NT2/D1 (cell line): Measurements from ENCODE around the gene LRPPRC.

ENCODE experiments used
- SUZ12 ChIP-seq: IDR thresholded peaks from 2 replicates; pipeline ENCODE4 v1.6.1; 2011; ENCODE audit not compliant: insufficient read length, insufficient read depth; ENCODE audit errors: extremely low read depth
- YY1 ChIP-seq: IDR thresholded peaks from 2 replicates; pipeline ENCODE4 v1.6.1; 2011; ENCODE audit not compliant: insufficient read length, insufficient read depth
- ZNF274 ChIP-seq: IDR thresholded peaks from 2 replicates; pipeline ENCODE4 v1.6.1; 2011; ENCODE audit warnings: mild to moderate bottlenecking, low read depth, low read length

- no peak for TF ChIP-seq YY1
- no peak for TF ChIP-seq ZNF274
- no peak for TF ChIP-seq SUZ12
Measured at GRCh38 chr2:43989545-43989944, 6.2 kb downstream of the LRPPRC start.
